SK-N-MC (cell line): ENCODE measurements around the gene SPATA6L.

Source experiments
- EZH2 ChIP-seq: fragments of 200-600 bp; sonication (generic); IDR thresholded peaks from one replicate; pipeline ENCODE4 v1.6.1; 2017; ENCODE audit warnings: antibody characterized with exemption
- POLR2AphosphoS5 ChIP-seq: IDR thresholded peaks from 2 replicates; pipeline ENCODE4 v1.6.1; 2012; ENCODE audit warnings: mild to moderate bottlenecking, low read depth, low read length, borderline replicate concordance

GRCh38 chr9:4661611-4662010 is 4.7 kb downstream of the SPATA6L start:
- TF ChIP-seq POLR2AphosphoS5 (no peak; the same call in 1 of the 2 replicates), EZH2 (no peak)
